Astrocyte of the spinal cord (primary cell): ENCODE data around the gene EARS2.

Experiments used
- DNase-seq: peaks from one replicate; pipeline ENCODE4 v3.0.0; 2011; ENCODE audit warnings: low read depth, low spot score
- H3K4me3 ChIP-seq: 2 replicates; pipeline ENCODE4 v1.5.1; 2011; ENCODE audit warnings: low read depth, mild to moderate bottlenecking, low read length, moderate library complexity
- in situ Hi-C: cut with HindIII; loops from 2 replicates; pipeline ENCODE4 v1.10.0; 2017; ENCODE audit warnings: low sequenced_read_pairs
- TF ChIP-seq, protein P1 (sequence below): IDR thresholded peaks from 2 replicates; pipeline ENCODE4 v1.5.1; 2012; ENCODE audit warnings: low read depth, mild to moderate bottlenecking, low read length, inconsistent platforms

The EARS2 gene

DNA sequence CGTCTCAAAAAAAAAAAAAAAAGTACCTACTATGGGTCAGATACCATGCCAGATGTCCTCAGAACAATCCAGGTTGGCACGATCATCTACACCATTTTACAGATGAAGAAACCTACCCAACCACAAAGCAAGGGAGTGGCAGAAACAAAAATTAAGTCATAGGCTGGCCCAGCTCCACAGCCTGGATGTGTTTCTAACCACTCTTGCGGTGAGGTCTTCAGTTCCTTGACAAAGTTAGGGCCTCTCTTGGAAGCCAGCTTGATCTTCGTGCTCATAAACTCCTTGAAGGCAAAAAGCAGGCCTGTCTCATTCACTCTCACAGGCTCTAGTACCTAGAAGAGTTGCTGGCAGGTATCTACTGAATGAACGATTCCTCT is 53.1 kb downstream of the EARS2 start:
- TF ChIP-seq, protein P1, sequence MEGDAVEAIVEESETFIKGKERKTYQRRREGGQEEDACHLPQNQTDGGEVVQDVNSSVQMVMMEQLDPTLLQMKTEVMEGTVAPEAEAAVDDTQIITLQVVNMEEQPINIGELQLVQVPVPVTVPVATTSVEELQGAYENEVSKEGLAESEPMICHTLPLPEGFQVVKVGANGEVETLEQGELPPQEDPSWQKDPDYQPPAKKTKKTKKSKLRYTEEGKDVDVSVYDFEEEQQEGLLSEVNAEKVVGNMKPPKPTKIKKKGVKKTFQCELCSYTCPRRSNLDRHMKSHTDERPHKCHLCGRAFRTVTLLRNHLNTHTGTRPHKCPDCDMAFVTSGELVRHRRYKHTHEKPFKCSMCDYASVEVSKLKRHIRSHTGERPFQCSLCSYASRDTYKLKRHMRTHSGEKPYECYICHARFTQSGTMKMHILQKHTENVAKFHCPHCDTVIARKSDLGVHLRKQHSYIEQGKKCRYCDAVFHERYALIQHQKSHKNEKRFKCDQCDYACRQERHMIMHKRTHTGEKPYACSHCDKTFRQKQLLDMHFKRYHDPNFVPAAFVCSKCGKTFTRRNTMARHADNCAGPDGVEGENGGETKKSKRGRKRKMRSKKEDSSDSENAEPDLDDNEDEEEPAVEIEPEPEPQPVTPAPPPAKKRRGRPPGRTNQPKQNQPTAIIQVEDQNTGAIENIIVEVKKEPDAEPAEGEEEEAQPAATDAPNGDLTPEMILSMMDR, result no peak
- H3K4me3 ChIP-seq, result no peak overlapping the region
- peak; percentile 83 for DNase-seq
- in situ Hi-C loops, result no loop called here

DNA sequence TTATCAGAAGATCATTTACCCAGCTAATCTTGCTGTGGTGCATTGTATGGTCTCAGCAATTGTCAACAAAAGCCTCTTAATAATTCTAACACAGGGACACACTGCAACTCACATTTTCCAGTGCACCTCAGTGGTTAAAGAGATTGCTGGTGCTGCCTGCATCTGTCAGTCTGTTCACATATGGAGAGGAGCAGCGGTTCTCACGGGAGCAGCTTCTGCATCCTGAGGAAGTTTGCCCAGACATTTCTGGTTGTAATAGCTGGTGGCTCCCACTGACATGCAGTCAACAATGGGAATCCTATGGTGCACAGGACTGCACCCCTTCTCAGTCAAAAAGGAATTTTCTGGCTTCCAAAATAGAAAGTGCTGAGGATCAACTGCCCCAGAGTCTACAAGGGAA is 54.7 kb downstream of the EARS2 start:
- no peak overlapping the region for H3K4me3 ChIP-seq
- TF ChIP-seq, protein P1, result no peak
- in situ Hi-C loops, result no loop called here
- DNase-seq, result no peak

DNA sequence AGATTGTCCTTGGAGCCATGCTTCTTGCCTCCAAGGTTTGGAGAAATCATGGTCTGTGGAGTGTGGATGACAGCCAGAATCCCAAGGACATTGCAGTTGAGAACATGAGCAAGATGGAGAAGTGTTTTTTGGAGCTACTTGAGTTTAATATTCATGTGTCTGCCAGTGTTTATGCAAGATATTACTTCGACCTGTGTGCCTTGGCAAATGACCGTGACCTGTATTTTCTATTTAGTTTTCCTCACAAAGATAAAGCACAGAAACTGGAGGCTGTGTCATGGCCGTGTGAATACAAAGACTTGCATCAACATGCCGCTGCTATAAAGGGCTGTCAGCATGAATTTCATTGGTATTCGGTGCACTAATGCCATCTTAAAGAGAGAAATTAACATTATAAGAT is 55.9 kb downstream of the EARS2 start:
- no peak for DNase-seq
- TF ChIP-seq, protein P1, result no peak
- in situ Hi-C loops, result no loop called here
- no peak overlapping the region for H3K4me3 ChIP-seq

DNA sequence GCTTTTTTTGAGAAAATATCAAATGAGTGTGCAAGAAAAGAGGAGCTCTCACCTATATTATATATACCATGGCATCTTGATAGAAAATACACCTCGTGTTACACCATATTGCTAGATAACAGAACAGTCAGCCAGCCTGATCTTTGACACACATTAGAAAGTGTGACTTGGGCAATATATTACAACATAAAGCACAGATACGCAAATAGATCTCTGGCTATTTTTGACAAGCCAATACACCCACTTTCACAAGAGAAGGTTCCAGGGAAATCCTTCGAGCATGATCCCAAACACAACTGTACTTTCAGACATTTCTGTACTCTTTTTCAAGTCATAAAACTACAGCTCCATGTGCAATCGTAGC is 56.3 kb downstream of the EARS2 start:
- TF ChIP-seq, protein P1, result no peak
- no peak overlapping the region for H3K4me3 ChIP-seq
- DNase-seq, result no peak
- in situ Hi-C loops, result no loop called here

DNA sequence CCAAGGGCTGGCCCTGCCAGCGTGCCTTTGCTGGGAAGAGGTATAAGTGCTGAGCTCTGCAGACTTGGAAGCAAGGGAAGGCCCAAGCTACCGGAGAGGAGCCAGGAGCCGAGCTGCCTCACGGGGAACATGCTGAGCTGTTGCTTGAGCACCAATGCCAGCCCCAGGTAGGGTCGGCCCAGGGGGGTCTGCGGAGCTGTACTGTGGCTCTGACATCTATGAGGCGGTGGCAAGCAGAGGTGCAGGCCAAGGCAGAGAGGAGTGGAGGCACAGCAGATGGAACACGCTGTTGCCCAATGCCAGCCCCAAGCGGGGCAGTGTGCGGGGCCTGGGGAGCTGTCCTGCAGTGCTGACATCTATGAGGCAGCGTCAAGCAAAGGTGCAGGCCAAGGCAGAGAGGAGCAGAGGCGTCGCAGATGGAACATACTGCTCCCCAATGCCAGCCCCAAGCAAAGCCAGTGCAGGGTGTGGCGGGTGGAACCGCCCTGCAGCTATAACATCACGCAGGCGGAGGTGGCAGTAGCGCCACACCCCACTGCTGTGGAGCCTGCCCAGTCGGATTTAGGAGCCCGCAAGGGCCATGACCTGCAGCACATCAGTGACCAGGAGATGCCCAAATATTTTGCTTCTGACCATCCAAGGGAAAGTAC is 56.8 kb downstream of the EARS2 start:
- in situ Hi-C loops, result no loop called here
- H3K4me3 ChIP-seq, result no peak overlapping the region
- TF ChIP-seq, protein P1, result no peak
- no peak for DNase-seq

DNA sequence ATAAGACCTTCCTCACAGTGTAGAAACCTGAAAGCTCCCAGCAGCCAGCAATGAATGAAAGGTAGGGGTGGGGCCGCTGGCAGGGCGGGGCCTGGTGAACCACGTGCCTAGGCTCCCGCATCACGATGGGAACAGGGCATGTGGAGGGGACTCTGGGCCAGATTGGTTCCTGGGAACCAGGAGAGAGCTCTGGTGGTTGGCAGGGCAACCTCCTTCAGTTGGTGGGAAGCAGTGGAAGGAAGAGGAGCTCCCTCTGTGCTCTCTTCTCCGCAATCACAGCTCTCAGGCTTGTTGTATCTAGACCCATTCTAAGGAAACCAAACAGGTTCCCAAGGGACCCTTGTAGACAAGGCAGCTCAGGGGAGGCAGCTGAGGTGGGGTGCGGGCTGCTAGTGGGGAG is 57.3 kb downstream of the EARS2 start:
- no peak overlapping the region for H3K4me3 ChIP-seq
- no peak for DNase-seq
- TF ChIP-seq, protein P1, result no peak
- in situ Hi-C loops, result no loop called here

DNA sequence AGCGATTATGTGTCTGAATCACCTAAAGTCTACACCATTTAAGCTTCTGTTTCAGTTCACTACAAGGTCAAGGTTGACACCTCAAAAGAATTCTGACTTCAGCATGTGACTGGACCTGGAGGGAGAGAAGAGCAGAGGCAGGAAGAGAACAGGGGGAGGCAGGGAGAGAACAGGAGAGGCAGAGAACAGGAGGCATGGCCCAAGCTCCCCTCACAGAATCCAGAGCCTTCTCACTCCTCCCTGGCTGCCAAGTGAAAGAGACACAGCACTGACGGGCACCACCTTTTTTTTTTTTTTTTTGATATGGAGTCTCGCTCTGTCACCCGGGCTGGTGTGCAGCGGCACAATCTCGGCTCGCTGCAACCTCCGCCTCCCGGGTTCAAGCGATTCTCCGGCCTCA is 58.3 kb downstream of the EARS2 start:
- TF ChIP-seq, protein P1, result no peak
- H3K4me3 ChIP-seq, result no peak overlapping the region
- in situ Hi-C loops, result no loop called here

More for the DNA sequence above, 58.3 kb downstream of the EARS2 start:
- no peak for DNase-seq
